Measurements from ENCODE around the gene WDR27.

DNA sequence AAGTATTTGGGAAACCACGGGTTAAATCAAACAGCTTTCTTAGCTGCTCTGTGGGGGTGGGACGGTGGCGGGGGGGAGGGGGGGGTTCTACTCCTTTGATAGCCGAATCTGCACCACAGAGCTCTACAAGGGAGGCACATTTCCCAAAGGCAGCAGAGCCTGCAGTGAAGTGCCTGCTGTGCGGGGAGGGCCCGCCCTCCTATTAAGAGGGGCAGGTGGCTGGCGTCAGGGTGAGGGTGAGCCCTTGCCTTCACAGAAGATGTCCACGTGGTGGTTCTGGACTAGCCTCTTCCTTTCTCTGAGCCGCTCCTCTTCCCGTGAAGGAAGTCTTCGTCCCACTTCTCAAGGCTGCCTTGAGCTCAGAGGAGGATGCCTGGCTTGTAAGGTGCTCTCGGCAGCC lies 273.3 kb downstream of the WDR27 start:
- TF ChIP-seq CTCF (IDR thresholded peaks at IDR 0.05 in 8 of 11, conservative IDR thresholded peaks at IDR 0.05 in 3 of 11) (no peak), POLR2AphosphoS5 (IDR thresholded peaks at IDR 0.05) (no peak), POLR2A (IDR thresholded peaks at IDR 0.05) (no peak)

Data from spleen (tissue), 7 donors.